ENCODE results near the gene SNRPB.

Gene SNRPB

DNA sequence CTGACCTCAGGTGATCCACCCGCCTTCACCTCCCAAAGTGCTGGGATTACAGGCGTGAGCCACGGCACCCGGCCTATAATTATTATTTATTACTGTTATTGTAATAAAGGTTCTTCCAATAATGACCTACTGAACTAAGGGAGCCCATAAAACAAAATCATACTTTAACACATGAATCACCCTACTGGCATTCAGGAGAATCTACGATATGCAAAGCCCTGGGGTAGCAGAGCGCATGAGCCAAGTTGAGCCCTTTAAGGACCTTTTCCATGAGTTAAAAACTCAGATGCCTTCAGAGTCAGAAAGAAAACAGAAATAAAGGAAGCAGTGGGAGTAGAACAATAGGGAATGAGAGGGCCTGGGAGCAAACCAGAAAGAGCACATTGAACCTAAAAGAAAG is 41.5 kb downstream of the SNRPB start:
- DNase-seq: no peak

DNA sequence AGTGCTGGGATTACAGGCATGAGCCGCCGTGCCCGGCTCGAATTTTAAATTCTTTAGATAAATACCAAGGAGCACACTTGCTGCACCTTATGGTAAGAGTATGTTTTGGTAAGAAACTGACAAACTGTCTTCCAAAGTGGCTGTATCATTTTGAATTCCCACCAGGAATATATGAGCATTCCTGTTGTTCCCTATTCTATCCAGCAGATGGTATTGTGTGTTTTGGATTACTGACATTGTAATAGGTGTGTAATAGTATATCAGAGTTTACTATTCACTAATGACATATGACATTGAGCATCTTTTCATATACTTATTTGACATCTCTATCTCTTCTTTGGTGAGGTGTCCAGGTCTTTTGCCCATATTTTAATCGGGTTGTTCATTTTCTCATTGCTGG is 49.3 kb downstream of the SNRPB start:
- DNase-seq: no peak

DNA sequence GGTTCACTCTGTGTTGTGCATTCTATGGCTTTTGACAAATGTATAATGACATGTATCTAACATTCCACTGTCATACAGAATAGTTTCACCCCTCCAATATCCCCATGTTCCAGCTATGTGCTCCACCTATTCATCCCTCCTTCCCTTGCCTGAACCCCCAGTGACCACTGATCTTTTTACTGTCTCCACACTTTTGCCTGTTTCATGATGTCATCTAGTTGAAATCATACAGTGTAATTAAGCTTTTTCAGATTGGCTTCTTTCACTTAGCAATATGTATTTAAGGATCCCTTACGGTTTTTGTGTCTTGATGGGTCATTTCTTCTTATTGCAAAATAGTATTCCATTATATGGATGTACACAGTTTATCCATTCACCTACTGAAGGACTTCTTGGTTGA is 50.1 kb downstream of the SNRPB start:
- DNase-seq: no peak

DNA sequence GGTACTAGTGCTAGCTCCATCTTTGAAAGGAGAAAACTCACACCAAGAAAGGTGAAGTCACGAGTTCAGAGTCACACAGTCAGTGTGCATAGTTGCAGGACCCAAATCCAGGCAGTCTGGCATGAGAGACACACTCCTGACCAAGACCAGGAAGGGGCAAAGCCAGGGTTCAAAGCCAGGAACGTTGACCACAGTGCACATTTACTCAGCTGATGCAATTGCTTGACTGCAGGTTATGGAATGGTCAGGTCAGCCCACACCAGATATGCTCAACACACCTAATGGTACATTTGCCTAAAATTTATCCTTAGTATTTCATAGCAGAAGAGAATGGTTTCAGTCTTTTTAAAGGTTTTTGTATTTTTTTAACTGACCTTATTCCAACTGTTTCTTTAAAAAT is 52.2 kb downstream of the SNRPB start:
- no peak for DNase-seq

DNA sequence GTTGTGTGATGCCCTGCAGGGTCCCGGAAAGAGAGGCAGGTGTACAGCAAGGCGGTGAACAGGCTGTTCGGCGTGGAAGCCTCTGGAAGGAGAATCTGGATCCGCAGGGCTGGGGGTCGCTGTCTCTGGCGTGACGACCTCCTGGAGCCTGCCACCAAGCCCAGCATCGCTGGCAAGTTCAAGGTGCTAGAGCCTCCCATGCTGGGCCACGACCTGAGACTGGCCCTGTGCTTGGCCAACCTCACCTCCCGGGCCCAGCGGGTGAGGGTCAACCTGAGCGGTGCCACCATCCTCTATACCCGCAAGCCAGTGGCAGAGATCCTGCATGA is 53.4 kb downstream of the SNRPB start:
- DNase-seq: no peak

DNA sequence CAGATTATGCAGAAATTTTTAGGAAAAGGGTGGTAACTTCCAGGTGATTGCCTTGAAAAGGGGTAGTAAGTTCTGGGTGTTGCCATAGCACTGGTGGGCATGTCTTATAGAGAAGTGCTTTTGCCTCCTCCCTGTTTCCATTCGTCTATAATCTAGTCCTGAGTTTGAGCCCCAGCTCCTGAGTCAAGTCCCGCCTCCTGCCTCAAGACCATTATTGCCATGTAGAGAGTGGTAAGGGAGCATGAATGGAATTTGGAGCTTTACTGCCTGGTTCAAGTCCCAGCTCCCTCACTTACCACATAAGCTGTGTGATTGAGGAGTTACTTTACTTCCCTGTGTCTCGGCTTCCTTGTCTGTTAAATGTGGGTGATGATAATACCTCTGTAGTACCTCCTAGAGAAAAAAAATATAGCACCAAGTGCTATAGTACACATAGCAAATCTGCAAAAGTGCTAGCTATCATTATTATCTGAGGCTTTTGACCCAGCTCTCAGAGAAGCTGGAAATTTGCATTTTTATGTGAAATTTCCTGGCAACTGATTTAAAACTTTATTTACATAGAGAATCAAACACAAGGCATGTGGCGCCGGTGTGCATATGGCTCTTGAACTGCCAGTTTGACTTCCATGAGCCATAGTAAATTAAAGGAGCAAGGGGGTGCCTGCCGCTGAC is 53.9 kb downstream of the SNRPB start:
- no peak for DNase-seq

All from hypothalamus (tissue), 51 donors.